Calu3 (cell line): Measurements from ENCODE around the gene FGD5. TPM values are rescaled to one million over a fixed set of nuclear protein-coding genes. Genes with fewer than 3 reads are reported as not detected.
"Not testable (repeated sequence)": the region's sequence is repeated elsewhere in the genome, so short reads cannot be mapped to it uniquely, and the experiment has no call there.

ENCODE experiments used
- BruUV-seq: library from RNA; stranded (reverse); fragments of 400-500 nt; replicated peaks from 2 replicates; lab custom pipeline; 2021; lab: Mats Ljungman, UMichigan
- CTCF ChIA-PET: fragments of 300-600 bp; sonication (Branson Sonifier 250); formaldehyde crosslinking; loops from one replicate; lab custom pipeline; 2022; ENCODE audit warnings: antibody characterized with exemption; lab: Charles Lee
- DNase-seq: peaks from one replicate; pipeline ENCODE4 v3.0.0; 2022
- H3K27ac Mint-ChIP-seq: one replicate; pipeline ENCODE4 v1.8.0; 2022; ENCODE audit warnings: mixed read lengths; ENCODE audit not compliant: unreplicated experiment
- H3K27me3 Mint-ChIP-seq: one replicate; pipeline ENCODE4 v1.8.0; 2022; ENCODE audit warnings: mixed read lengths; ENCODE audit not compliant: unreplicated experiment
- H3K36me3 Mint-ChIP-seq: one replicate; pipeline ENCODE4 v1.8.0; 2022; ENCODE audit warnings: mild to moderate bottlenecking, moderate library complexity, mixed read lengths; ENCODE audit not compliant: insufficient read depth, unreplicated experiment
- H3K4me1 Mint-ChIP-seq: one replicate; pipeline ENCODE4 v1.8.0; 2022; ENCODE audit warnings: mild to moderate bottlenecking, low read depth, mixed read lengths; ENCODE audit not compliant: unreplicated experiment
- H3K4me3 Mint-ChIP-seq: one replicate; pipeline ENCODE4 v1.8.0; 2022; ENCODE audit warnings: mild to moderate bottlenecking, low read depth, moderate library complexity, mixed read lengths; ENCODE audit not compliant: unreplicated experiment
- H3K9me3 Mint-ChIP-seq: one replicate; pipeline ENCODE4 v1.8.0; 2022; ENCODE audit warnings: low read depth, mixed read lengths; ENCODE audit not compliant: unreplicated experiment
- intact Hi-C: fragments of 100-400 bp; cut with micrococcal nuclease; formaldehyde crosslinking; loops from one replicate; pipeline ENCODE4 v1.10.0; 2022; ENCODE audit not compliant: unreplicated experiment
- total RNA-seq: library from RNA; stranded (reverse); gene quantifications from 2 replicates; pipeline ENCODE4 v1.2.3, GENCODE V29; 2022
- TF ChIP-seq, protein P1 (sequence below): fragments of 200-600 bp; IDR thresholded peaks from one replicate; pipeline ENCODE4 v1.8.0; 2022; ENCODE audit warnings: antibody characterized with exemption; ENCODE audit not compliant: unreplicated experiment

FGD5 gene
- total RNA-seq, 1 experiment from 2014 or later = not detected

DNA sequence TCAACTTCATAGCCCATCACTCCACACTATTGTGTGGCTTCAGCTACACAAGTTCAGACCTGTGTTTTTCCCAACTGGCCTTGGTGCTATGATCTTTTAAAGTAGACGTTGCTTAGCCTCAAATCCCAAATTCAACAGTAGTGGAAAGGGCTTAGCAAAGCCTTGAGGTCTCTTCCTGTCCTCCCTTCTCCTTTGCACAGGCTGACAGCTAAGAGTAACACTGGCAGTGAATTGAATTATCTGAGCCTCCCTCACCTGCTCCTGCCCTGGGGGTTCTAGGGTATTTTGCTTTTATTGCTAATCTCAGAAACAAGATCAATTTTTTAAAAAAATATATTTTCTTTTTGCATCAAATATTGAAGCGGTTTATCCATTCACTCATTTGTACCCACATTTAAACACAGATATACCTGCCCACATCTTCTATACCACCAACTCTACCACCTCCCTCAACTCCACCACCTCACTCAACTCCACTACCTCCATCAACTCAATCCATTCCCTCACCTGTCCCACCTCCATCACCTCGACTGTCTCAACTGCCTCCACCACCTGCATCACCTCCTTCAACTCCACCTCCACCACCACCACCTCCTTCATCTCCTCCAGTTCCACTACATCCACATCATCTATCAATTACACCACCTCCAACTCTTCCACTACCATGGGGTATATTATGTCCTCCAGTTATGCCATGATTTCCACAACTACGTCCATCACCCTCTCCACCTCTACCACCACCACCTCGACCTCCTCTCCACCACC is 10.1 kb upstream of the FGD5 start:
- H3K9me3 Mint-ChIP-seq = no peaks in the 10 kb centered on the region
- DNase-seq = no peak
- peaks cover 52% of the 10 kb centered on the region for H3K27me3 Mint-ChIP-seq
- peaks cover 25% of the 10 kb centered on the region for H3K4me1 Mint-ChIP-seq
- H3K4me3 Mint-ChIP-seq = no peak overlapping the region
- BruUV-seq = no TSS peak
- H3K27ac Mint-ChIP-seq = no peak overlapping the region
- TF ChIP-seq, protein P1, sequence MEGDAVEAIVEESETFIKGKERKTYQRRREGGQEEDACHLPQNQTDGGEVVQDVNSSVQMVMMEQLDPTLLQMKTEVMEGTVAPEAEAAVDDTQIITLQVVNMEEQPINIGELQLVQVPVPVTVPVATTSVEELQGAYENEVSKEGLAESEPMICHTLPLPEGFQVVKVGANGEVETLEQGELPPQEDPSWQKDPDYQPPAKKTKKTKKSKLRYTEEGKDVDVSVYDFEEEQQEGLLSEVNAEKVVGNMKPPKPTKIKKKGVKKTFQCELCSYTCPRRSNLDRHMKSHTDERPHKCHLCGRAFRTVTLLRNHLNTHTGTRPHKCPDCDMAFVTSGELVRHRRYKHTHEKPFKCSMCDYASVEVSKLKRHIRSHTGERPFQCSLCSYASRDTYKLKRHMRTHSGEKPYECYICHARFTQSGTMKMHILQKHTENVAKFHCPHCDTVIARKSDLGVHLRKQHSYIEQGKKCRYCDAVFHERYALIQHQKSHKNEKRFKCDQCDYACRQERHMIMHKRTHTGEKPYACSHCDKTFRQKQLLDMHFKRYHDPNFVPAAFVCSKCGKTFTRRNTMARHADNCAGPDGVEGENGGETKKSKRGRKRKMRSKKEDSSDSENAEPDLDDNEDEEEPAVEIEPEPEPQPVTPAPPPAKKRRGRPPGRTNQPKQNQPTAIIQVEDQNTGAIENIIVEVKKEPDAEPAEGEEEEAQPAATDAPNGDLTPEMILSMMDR = no peak
- CTCF ChIA-PET = no interaction called here
- H3K36me3 Mint-ChIP-seq = peaks cover 4% of the 10 kb centered on the region
- intact Hi-C loops = no loop called here

DNA sequence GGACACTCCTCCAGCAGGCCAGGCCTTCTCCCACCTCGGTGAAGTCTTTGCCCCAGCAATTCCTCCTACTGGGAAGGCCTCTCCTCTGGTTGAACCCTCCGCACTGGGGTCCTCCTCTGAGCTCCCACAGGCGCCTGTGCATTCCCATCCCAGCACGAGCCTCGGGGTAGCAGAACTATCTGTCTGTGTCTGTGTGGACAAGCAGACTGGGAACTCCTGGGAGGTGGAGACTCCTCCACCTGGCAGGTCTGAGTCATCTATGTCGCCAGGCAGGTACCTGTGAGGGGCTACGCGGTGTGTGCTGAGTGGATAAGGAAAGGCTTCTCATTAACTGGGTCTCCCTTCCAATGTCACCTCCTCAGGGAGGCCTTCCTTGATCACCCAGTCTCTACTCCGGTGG is 9.2 kb upstream of the FGD5 start:
- BruUV-seq = not testable (repeated sequence)
- H3K4me3 Mint-ChIP-seq = peak overlapping the region; percentile 34

DNA sequence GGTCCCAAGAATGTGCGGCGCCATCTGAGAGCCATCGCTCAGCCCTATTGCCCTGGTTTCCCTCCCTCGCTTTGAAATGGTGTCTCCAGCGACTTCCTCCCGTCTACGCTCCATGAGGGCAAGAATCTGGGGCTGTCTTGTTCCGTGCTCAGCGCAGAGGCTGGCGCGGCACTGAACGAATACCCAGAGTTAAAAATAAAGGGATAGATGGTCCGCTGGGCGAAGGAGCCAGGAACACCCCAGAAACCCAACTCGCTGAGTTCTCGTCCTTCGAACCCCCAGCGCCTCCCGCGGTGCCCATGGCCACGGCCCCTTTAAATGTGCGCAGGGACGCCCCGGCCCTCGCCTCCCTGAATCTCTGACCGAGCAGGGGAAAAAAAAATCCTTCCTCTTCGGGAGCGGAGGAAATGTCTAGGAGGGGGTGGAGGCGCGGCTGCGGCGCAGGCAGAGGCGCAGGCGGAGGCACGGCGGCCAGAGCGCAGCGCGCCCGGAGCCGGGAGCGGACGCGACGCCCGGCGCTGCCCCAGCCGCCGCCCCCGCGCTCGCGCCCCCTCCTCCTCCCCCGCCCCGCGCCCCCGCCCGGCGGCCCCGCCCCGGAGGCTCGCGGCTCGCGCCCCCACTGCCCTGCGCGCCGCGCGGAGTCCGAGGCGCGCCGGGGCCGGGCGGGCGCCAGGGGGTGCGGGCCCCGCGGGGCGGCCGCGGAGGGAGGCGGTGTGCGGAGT is 8.5 kb upstream of the FGD5 start:
- no TSS peak for BruUV-seq
- Mint-ChIP-seq H3K27ac (no peak overlapping the region), H3K27me3 (peaks cover 68% of the 10 kb centered on the region), H3K9me3 (no peaks in the 10 kb centered on the region), H3K36me3 (peaks cover 4% of the 10 kb centered on the region), H3K4me1 (peaks cover 11% of the 10 kb centered on the region), H3K4me3 (peak overlapping the region; percentile 34)
- CTCF ChIA-PET = no interaction called here
- DNase-seq = peak; percentile 7
- TF ChIP-seq, protein P1 = no peak
- intact Hi-C loops = no loop called here

More for the DNA sequence above, 9.2 kb upstream of the FGD5 start:
- CTCF ChIA-PET, intact Hi-C loops, H3K36me3 Mint-ChIP-seq, H3K27ac Mint-ChIP-seq, H3K9me3 Mint-ChIP-seq, DNase-seq: not testable (repeated sequence)
- Mint-ChIP-seq H3K27me3 (peaks cover 61% of the 10 kb centered on the region), H3K4me1 (peaks cover 17% of the 10 kb centered on the region)

DNA sequence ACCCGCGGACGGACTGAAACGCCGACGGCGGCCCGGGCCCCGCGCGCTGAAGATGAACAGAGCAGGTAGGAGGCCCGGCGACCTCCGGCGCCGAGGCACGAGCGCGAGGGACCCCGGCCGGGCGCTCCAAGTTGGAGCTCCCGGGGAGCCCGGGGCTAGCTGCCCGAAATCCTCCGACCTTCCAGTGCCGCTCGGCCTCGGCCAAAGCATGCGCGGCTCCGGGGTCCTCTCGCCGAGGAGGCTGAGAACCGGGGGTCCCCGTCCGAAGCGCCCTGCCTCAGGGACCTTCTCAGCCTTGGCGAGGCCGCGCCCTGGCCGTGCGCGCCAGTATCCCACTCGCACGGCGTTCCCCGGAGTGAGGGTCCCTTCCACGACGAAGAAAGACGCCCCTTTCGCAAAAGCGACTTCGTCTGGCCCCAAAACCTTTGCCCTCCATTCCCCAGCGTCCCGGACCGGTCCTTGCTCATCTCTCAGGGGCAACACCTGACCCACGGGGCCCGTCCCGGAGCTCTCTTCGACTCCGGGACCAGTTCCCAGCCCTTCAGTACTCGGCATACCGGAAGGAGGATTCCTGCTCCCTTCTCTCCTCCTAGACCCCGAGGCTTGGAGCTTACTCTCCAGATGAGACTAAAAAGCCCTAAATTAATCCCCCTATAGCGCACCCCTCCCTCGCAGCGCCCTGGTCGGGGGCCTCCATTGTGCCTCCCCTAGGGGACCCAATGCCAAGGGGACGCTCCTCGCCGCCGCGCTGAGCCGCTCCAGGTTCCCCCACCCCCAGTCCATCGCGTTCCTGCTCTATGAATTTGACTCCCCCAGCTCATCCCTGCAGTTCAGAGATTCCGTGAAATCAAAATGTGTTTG is 7.7 kb upstream of the FGD5 start:
- Mint-ChIP-seq H3K36me3 (peaks cover 4% of the 10 kb centered on the region), H3K9me3 (no peaks in the 10 kb centered on the region), H3K4me1 (peaks cover 8% of the 10 kb centered on the region), H3K27ac (no peak overlapping the region), H3K4me3 (peak overlapping the region; percentile 36), H3K27me3 (peaks cover 73% of the 10 kb centered on the region)
- no peak for DNase-seq
- TF ChIP-seq, protein P1 = no peak
- CTCF ChIA-PET = no interaction called here
- BruUV-seq = no TSS peak
- intact Hi-C loops = no loop called here
